Lower leg skin (tissue), 4 donors: ENCODE data around the gene CLRN3. TPM values are rescaled to one million over a fixed set of nuclear protein-coding genes. Genes with fewer than 3 reads are reported as not detected.

ENCODE experiments used
- DNase-seq, 2 donors: peaks; one replicate each; pipeline ENCODE4 v3.0.0-alpha.2; 2019; ENCODE audit warnings: low spot score in 2 of 2
- H3K4me3 ChIP-seq: fragments of 200-600 bp; sonication (generic); 2 replicates; pipeline ENCODE4 v1.5.1; 2017; ENCODE audit warnings: mild to moderate bottlenecking, low read depth; ENCODE audit not compliant: poor library complexity, severe bottlenecking
- CTCF ChIP-seq, 3 donors: fragments of 450-650 bp; IDR thresholded peaks; one replicate each; pipeline ENCODE4 v1.5.1; 2016; ENCODE audit warnings: antibody characterized with exemption in 3 of 3, mild to moderate bottlenecking in 3 of 3, moderate library complexity in 2 of 3
- POLR2A ChIP-seq, 2 donors: fragments of 450-650 bp; IDR thresholded peaks; one replicate each; pipeline ENCODE4 v1.6.1; 2016 to 2017; ENCODE audit warnings: antibody characterized with exemption in 2 of 2, mild to moderate bottlenecking in 1 of 2, moderate library complexity in 1 of 2
- WGBS, 2 donors: methylation state at CpG; one replicate each; pipeline ENCODE4 v1.1.5; 2018; 5-methylcytosine and 5-hydroxymethylcytosine counted together
- intact Hi-C: fragments of 100-400 bp; cut with DNase I; formaldehyde crosslinking; loops from one replicate; pipeline ENCODE4 v1.15.0; 2023; ENCODE audit warnings: low total_unique reads
- total RNA-seq, 4 donors: library from RNA; depleted of rRNA; stranded (reverse); fragments of >200 nt; gene quantifications; one replicate each; pipeline ENCODE4 v1.1.0, GENCODE V29; 2016

CLRN3 gene
- total RNA-seq, 4 donors from 2014 or later = not detected

- intact Hi-C loops = no loop called here
- no peak for DNase-seq
- WGBS, 2 donors = 75 to 82% methylated on average over 6 of the region's 6 CpGs
- TF ChIP-seq CTCF (IDR thresholded peaks at IDR 0.05) = no peak
- no peak for TF ChIP-seq POLR2A (IDR thresholded peaks at IDR 0.05)
- H3K4me3 ChIP-seq = no peak overlapping the region
Measured at GRCh38 chr10:127925471-127926207, 32.9 kb upstream of the CLRN3 start.

- intact Hi-C loops = no loop called here
- TF ChIP-seq CTCF (IDR thresholded peaks at IDR 0.05) (no peak), POLR2A (IDR thresholded peaks at IDR 0.05) (no peak)
- WGBS, 2 donors = 48 to 85% methylated on average over 1 of the region's 1 CpG
- no peak for DNase-seq
- H3K4me3 ChIP-seq = no peak overlapping the region
Measured at GRCh38 chr10:127923646-127924045, 30.9 kb upstream of the CLRN3 start.

DNA sequence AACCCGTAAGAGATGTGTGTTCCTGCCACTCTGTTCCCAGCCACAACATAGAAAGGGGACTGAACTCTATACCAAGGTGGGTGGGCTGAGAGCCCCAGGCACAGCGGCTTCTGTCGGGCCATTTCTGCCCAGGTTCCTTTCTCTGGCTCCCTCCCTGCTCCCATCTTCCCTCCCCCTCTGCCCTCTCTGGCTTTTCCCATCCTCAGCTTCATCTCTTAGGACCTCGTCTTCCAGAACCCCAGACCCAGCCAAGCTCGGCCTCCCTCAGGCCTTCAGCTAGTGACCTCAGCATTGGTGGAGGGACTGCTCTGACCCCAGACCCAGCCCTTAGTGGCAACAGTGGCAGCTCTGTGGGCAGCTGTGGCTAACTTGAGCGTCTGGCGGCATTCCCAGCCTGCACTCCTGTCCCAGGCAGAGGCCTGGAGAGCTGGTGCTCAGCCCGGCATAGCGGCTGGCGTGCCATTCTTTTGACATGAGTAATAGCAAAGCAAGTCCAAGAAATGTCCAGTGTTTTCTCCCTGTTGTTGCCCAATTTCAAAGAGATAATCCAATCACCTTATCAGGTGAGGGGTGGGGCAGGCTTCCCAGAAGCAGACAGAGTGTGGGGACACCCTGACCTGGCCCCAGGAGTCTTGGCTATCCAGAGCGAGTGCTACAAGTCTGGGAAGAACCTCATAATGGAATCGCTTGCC is 30.1 kb upstream of the CLRN3 start:
- 90 to 93% methylated on average over 12 of the region's 12 CpGs for WGBS, 2 donors
- intact Hi-C loops = no loop called here
- peak in 1 of 2 donors; percentile 86 for DNase-seq
- H3K4me3 ChIP-seq = no peak overlapping the region
- TF ChIP-seq CTCF (IDR thresholded peaks at IDR 0.05) (no peak), POLR2A (IDR thresholded peaks at IDR 0.05) (no peak)

DNA sequence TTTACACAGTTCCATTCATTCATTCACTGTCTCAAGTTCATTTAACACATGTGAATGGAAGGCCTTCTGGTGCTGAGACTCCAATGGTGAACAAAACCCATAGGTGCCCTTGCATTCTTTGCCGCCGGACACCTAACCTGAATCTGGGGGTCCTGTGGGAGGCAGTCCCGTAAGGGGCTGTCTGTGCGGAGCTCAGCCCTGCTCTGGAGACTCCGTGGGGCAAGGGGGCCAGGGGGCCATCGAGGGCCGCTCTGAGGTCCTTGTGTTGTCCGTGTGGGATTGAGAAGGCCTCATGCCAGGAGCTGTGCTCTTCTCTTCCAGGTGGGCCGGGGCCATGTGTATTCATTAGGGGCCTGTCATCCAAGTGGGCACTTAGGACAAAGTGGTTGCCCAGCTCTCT is 29.5 kb upstream of the CLRN3 start:
- intact Hi-C loops = no loop called here
- TF ChIP-seq CTCF (IDR thresholded peaks at IDR 0.05) (no peak), POLR2A (IDR thresholded peaks at IDR 0.05) (no peak)
- DNase-seq = peak in 1 of 2 donors; percentile 80
- H3K4me3 ChIP-seq = no peak overlapping the region
- 91 to 94% methylated on average over 6 to 9 of the region's 9 CpGs for WGBS, 2 donors

GRCh38 chr10:127921753-127922145 is 29.0 kb upstream of the CLRN3 start:
- DNase-seq = peak in 1 of 2 donors; percentile 79
- 54 to 70% methylated on average over 2 of the region's 2 CpGs for WGBS, 2 donors
- no peak for TF ChIP-seq POLR2A (IDR thresholded peaks at IDR 0.05)
- TF ChIP-seq CTCF (IDR thresholded peaks at IDR 0.05) = no peak
- intact Hi-C loops = no loop called here
- no peak overlapping the region for H3K4me3 ChIP-seq
